ENCODE results near the gene RFWD3.
A peak's percentile ranks its signal among the peaks of the same experiment; 100 is the strongest.

Gene RFWD3

GRCh38 chr16:74661064-74661463 lies 5.6 kb downstream of the RFWD3 start:
- peaks cover 99% of the 10 kb centered on the region for H3K79me2 ChIP-seq (ENCODE audit: insufficient read depth, low read length)
- H3K4me2 ChIP-seq (ENCODE audit: insufficient read depth, low read length), result peak overlapping the region; percentile 64
- no peak overlapping the region for H2AFZ ChIP-seq (ENCODE audit: low read depth, low read length)
- H3K4me1 ChIP-seq (ENCODE audit: insufficient read depth, low read length), result peaks cover 91% of the 10 kb centered on the region
- H4K20me1 ChIP-seq (ENCODE audit: insufficient read depth, low read length), result peaks cover 90% of the 10 kb centered on the region
- peak overlapping the region in 1 of 2 experiments; percentile 41; a peak in 2 of 4 replicates for H3K4me3 ChIP-seq (ENCODE audit: low read depth in 1 of 2, low read length in 2 of 2)
- no peak for TF ChIP-seq CTCF (IDR thresholded peaks at IDR 0.05; ENCODE audit: borderline replicate concordance, extremely low read depth, low read length, poor library complexity, severe bottlenecking)
- TF ChIP-seq EZH2 (IDR thresholded peaks at IDR 0.05; ENCODE audit: borderline replicate concordance, low read depth, low read length, severe bottlenecking), result no peak
- peaks cover 98% of the 10 kb centered on the region for H3K36me3 ChIP-seq (ENCODE audit: insufficient read depth, low read length)
- H3K9me3 ChIP-seq (ENCODE audit: insufficient read depth, low read length, severe bottlenecking), result no peaks in the 10 kb centered on the region
- ATAC-seq (ENCODE audit: insufficient read depth, low read depth) (no peak), DNase-seq (no peak)
- H3K27me3 ChIP-seq (ENCODE audit: insufficient read depth, low read length, poor library complexity), result no peaks in the 10 kb centered on the region
- H3K9ac ChIP-seq (ENCODE audit: low read depth, low read length), result no peak overlapping the region
- H3K27ac ChIP-seq (ENCODE audit: low read length), result no peak overlapping the region

DNA sequence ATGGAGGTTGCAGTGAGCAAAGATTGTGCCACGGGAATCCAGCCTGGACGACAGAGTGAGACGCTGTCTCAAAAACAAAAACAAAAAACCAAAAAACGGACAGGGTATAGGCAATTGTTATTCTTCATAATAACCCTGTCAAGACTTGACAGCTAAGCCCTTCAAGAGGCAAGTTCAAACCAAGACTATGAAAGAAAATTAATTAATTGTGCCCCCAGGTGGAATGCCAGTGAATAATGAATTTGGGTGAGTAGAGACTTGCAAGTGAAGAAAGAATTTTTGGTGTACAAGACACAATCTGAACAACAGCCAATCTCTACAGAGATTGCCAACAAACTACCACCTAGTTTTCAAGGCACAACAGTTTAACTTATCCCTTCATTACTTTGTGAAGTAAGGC lies 6.3 kb downstream of the RFWD3 start:
- no peaks in the 10 kb centered on the region for H3K9me3 ChIP-seq (ENCODE audit: insufficient read depth, low read length, severe bottlenecking)
- ATAC-seq (ENCODE audit: insufficient read depth, low read depth) (no peak), DNase-seq (no peak)
- no peak overlapping the region for H3K27ac ChIP-seq (ENCODE audit: low read length)
- peaks cover 99% of the 10 kb centered on the region for H3K79me2 ChIP-seq (ENCODE audit: insufficient read depth, low read length)
- H3K4me2 ChIP-seq (ENCODE audit: insufficient read depth, low read length), result peak overlapping the region; percentile 64
- peaks cover 98% of the 10 kb centered on the region for H3K36me3 ChIP-seq (ENCODE audit: insufficient read depth, low read length)
- no peak for TF ChIP-seq EZH2 (IDR thresholded peaks at IDR 0.05; ENCODE audit: borderline replicate concordance, low read depth, low read length, severe bottlenecking)
- no peak for TF ChIP-seq CTCF (IDR thresholded peaks at IDR 0.05; ENCODE audit: borderline replicate concordance, extremely low read depth, low read length, poor library complexity, severe bottlenecking)
- no peaks in the 10 kb centered on the region for H3K27me3 ChIP-seq (ENCODE audit: insufficient read depth, low read length, poor library complexity)
- H3K4me3 ChIP-seq (ENCODE audit: low read depth in 1 of 2, low read length in 2 of 2), result peak overlapping the region in 1 of 2 experiments; percentile 41; a peak in 2 of 4 replicates
- no peak overlapping the region for H3K9ac ChIP-seq (ENCODE audit: low read depth, low read length)
- H3K4me1 ChIP-seq (ENCODE audit: insufficient read depth, low read length), result peaks cover 85% of the 10 kb centered on the region
- H2AFZ ChIP-seq (ENCODE audit: low read depth, low read length), result no peak overlapping the region
- peaks cover 97% of the 10 kb centered on the region for H4K20me1 ChIP-seq (ENCODE audit: insufficient read depth, low read length)

DNA sequence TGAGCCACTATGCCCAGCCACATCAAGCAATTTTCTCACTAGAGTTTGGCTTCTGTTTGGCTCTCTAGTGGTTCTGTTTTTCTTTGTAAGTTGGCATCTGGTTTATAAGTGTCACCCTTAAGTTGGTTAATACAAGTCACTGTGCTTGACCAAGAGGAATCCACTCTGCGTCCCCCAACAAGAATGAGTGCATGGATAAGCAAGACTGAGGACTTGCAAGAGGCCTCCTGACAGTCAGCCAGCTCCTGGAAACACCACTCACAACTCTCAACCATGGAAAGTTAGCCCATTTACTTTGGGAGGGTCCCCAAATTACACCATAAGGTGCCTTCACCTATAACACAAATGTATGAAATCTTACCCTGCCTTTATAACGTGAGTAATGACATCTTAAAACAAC lies 7.6 kb downstream of the RFWD3 start:
- DNase-seq (no peak), ATAC-seq (ENCODE audit: insufficient read depth, low read depth) (no peak)
- peaks cover 97% of the 10 kb centered on the region for H4K20me1 ChIP-seq (ENCODE audit: insufficient read depth, low read length)
- no peak overlapping the region for H3K27ac ChIP-seq (ENCODE audit: low read length)
- H3K4me2 ChIP-seq (ENCODE audit: insufficient read depth, low read length), result peak overlapping the region; percentile 64
- TF ChIP-seq CTCF (IDR thresholded peaks at IDR 0.05; ENCODE audit: borderline replicate concordance, extremely low read depth, low read length, poor library complexity, severe bottlenecking) (no peak), EZH2 (IDR thresholded peaks at IDR 0.05; ENCODE audit: borderline replicate concordance, low read depth, low read length, severe bottlenecking) (no peak)
- peaks cover 98% of the 10 kb centered on the region for H3K79me2 ChIP-seq (ENCODE audit: insufficient read depth, low read length)
- H3K9ac ChIP-seq (ENCODE audit: low read depth, low read length), result no peak overlapping the region
- H3K4me1 ChIP-seq (ENCODE audit: insufficient read depth, low read length), result peaks cover 81% of the 10 kb centered on the region
- no peak overlapping the region for H2AFZ ChIP-seq (ENCODE audit: low read depth, low read length)
- H3K4me3 ChIP-seq (ENCODE audit: low read depth in 1 of 2, low read length in 2 of 2), result peak overlapping the region in 1 of 2 experiments; percentile 31; a peak in 1 of 4 replicates
- no peaks in the 10 kb centered on the region for H3K9me3 ChIP-seq (ENCODE audit: insufficient read depth, low read length, severe bottlenecking)
- no peaks in the 10 kb centered on the region for H3K27me3 ChIP-seq (ENCODE audit: insufficient read depth, low read length, poor library complexity)
- peaks cover 96% of the 10 kb centered on the region for H3K36me3 ChIP-seq (ENCODE audit: insufficient read depth, low read length)
